Activated CD4-positive, alpha-beta T cell treated with anti-CD3 and anti-CD28 coated beads for 48 hours (primary cell): Measurements from ENCODE around the gene MEOX2.

ENCODE experiments used
- DNase-seq: peaks from one replicate; pipeline ENCODE4 v3.0.0-alpha.2; 2020

MEOX2 gene

DNA sequence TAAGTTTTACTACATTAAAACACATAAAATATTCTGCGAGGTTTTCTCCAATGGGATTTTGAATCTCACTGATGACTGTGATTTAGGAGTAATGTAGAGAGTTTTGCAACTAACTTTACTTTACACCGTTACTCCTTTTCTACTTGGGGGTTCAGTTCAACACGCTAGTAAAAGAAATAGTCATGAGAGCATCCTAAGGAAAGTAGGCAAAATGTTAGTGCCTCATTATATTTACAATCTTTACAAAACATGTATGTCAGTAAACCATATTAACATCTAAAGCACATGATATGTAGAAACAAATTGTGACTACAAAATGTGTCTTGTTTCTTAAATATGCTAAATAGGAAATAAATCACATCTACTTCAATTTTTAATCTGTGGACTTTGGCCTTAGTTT, 6.0 kb downstream of the MEOX2 start:
- DNase-seq, result no peak

DNA sequence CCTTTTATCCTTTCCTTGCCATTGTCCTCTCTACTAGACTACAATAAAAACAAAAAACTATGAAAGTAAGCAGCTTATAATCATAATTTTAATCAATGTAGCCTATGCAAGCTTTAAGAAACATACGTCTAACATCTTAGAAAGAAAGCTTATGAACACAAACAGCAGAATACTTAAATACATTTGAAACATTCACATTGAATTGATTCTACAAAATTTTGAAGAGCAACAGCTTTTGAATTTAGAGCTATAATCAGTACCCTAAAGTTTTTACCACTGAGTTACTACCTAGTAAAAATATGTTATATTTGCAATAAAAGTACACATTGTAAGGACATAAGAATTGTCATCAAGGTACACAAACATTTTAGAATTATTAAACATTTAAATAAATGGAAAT, 7.2 kb downstream of the MEOX2 start:
- DNase-seq, result no peak

DNA sequence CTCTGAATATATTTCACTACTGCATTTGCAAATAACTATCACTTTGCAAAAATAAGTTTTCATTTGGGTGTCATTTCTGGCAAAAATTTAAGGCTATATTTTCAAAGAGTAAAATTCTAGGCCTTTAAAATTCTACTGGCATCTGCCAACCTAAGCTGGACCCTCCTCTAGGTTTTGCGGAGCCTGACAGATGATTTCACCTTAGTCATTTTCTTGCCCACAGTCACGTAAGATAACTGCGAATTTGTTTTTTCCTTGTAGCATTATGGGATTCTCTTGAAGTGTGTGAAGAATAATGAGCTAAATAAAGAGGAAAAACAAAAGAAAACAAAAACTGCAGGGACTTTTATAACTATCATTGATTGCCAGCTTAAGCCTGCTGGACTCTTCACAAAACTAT, 7.8 kb downstream of the MEOX2 start:
- DNase-seq, result no peak

DNA sequence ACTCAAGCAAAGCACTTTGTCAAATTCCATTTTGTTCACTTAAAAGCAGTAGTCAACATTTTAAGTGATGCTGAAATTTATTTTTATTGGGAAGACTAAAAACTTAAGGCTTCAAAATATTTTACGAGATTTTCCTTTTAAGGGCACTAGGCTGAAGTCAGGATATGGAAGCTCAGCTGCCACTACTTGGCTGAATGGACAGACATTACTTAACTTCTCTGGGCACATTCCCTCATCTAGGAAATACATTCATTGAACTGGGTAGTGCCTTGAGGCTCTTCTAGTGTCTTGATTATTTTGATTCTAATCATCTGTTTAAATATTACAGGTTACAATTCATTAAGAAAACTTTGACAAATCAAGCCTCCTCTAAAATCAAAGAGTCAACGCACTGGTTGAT, 11.1 kb downstream of the MEOX2 start:
- DNase-seq, result no peak

DNA sequence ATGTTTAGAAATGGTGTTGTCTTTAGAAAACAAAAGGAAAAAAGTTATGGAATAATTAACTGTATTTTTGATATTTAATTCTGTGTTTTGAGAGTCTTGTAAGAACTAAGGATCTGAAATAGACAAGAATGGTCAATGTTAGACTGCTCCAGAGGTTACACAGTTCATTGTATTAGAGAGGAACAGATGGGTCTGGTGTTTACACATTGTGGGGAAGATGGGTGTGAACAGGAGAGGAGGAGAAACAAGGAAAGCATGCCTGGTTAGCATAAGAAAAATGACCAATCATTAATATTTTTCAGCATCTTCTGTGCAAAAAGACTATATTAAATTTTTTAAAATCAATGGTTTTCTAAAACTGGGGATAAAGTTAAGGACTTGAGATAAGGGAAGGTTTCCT, 11.9 kb downstream of the MEOX2 start:
- no peak for DNase-seq

DNA sequence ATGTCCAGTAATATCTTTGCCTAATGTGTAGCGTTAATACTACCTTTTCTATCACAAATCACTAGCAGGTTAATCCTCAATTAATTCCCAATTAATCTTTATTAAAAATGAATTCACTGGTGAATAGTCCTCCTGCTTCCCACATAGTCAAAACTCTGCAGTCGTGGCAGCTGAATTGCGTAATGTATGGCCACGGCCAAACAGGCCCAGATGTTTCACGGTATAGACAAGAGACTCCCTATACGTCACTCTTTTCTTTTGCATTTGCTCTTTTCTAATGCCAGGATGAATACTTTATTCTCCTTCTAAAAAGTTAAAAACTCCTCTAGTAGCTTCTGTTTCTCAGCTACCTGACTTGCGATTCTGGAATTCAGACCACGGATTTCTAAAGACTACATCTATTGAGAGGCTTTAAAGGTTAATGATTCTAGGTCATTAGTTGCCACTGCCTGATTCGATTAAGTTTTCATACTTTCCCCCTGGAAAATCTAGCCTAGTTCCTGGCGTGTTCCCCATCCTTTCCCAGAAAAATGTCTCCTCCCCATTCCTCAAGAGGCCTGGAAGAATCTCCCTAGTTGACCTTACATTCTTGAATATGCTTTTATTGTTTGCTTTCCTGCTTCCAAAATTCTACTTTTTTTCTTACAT, 16.9 kb downstream of the MEOX2 start:
- DNase-seq, result no peak

DNA sequence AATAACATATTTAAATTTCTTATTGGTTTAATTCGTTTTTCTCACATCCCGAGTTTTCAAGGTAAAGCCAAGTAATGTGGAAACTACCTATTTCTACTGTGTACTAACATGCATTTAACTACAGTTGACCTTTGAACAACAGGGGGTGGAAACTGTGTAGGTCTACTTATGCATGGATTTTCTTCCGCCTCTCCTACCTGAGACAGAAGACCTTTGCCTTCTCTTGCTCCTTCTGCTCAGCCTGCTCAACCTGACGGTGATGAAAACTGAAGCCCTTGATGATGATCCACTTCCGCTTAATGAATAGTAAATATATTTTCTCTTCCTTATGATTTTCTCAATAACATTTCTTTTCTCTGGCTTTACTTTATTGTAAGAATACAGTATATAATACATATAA, 18.5 kb downstream of the MEOX2 start:
- DNase-seq, result no peak

DNA sequence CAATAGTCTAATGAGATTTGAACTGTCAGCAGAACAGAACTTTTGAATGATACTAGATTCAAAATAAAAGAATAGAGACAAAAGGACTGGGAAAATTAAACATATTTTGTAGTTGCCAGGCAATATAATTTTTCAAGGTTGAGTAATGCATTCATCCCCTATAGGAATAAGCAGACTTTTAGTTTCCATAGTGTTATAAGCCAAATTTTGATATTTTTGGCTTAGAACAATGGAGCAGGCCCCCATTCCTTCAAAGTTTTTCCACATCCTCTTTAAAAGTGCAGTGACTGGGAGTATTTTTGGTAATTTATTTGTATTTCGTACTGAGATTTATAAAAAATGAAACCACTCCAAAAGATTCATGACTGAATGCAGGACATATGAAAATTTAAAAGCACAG, 24.0 kb downstream of the MEOX2 start:
- DNase-seq, result no peak

DNA sequence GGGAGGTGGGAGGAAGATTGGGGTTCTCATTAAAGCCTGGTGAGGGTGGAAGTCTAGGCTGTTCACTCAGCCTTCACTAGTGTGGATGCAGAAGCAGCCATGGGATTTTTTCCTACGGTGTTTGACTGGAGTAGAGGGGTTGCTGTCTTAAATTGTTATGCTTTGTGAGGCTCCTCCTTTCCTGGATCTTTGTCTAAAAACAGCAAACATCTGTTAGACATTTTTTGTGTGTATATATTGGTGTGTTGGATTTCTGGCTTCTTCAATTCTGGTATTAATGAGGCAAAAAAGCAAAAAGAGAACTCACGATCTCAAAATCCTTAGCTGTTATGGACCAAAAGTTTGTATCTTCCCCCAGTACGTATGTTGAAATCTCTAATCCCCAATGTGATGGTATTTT, 28.2 kb downstream of the MEOX2 start:
- no peak for DNase-seq

DNA sequence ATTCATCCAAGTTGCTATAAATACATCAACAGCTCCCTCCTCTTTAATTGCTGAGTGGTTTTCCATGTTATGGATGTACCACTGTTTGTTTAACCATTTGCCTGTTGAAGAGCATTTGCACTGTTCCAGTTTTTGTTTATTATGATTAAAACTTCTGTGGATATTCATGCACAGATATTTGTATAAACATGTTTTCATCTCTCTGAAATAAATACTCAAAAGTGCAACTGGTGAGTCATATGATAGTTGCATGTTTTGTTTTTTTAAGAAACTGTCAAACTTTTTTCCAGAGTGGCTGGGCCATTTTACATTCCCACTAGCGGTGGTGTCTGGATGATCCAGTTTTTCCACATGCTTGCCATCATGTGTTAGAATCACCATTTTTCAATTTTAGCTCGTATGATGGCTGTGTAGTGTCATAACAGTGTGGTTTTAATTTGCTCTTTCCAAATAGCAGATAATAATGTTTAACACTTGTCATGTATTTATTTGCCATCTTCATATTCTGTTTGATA, 33.6 kb downstream of the MEOX2 start:
- DNase-seq, result no peak

DNA sequence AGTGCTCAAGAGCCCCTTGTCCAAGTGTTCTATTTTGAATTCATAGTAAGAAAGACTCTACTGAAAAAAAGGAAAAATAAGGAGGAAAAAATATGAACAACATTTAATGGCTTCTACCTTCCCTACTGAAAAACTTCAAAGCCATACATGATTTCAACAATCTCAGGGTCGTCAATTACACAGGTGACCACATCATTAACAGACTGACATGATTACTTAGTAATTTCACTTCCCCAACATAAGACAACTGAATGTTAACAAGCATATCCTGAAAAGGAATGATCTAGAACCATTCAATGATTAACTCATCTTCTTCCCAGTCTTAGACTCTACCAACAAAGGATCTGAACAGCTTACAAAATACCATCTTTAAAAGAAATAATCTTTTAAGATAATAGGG, 34.8 kb downstream of the MEOX2 start:
- no peak for DNase-seq

DNA sequence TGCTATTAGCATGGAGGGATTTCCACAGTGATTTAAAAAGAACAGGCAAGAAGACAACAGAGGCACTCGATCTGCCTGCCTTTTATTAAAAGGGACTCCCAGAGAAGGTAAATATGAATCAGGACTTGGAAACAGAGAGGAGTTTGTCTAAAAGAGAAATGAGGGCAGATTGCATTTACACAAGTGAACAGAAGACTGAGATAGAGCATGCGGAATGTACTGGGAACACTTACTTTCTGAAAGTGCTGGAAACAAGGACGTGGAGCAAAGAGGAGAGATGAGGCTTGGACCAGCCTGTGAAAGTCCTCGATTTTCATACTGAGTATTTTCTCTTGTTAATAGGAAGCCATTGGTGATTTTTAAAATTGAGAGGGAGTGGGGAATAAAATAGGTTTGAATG, 35.7 kb downstream of the MEOX2 start:
- no peak for DNase-seq

DNA sequence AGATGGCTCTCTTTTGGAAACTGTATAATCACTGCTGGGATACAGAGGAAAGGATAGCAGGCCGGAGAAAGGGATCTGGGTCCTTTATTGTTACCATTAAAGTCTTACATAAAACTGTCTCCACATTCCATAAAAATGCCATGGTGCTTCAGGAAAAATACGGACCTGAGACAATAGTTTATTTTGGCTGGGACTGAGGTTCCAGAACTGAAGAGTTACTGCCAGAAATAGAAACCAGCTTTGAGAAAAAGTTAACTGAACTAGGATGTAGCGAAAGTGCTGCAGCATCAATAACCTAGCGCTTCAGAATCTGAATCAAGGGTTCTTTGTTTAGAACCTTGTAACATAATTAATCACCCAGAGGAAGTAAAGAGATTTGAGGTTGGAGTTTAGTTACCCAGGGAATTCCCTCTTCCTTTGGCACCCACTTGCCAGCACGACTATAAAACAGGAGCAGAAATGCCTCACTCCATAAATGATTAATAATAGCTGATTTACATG, 38.0 kb downstream of the MEOX2 start:
- no peak for DNase-seq

DNA sequence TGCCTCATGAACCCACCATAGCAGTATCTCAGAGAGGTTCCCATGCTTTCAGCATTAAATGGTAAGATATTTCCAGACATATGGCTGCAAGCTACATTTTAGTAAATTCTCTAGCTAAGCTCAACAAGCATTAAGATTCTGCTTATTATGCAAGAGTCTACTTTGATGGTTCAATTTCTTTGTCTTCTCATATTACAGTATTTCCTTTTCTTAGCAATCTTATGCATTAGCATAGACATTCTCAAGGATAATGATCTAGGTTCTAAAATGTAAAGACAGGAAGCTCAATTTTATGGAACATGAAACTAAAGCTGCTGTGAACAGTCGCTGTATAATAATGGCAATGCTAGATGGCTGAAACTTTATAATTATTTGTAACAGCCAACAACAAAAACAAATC, 39.2 kb downstream of the MEOX2 start:
- DNase-seq, result no peak

DNA sequence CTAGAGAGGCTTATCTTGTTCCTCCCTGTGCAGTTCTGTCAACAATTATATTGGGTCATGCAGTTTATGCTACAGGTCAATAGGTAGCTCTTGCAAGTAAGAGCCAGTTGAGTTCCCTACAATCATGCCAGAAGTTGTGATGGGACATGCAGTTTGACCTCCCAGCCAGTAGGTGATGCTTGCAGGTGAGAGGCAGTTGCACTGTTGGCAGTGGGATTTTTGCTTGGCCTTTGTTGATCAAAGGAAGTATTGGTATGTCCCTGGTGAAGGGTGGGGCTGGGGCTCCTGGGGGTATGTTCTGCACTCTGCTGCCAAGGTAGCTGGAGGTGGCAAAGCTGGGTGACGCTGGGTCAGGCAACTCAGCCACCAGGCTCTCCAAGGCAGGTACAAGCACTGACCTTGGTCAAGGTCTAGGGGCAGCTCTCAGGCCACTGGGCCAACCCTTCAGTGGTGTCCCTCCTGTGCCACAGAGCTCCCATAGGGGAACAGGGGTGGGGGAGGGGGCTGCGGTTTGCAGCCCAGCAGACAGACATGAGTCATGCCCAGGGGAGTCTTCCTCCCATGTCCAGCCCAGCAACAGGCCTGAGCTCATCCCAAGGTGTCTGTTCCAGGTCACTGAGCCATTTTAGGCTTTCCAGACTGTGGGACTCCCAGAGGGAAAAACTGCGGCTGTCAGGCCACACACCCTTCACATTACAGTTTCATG, 43.3 kb downstream of the MEOX2 start:
- no peak for DNase-seq

DNA sequence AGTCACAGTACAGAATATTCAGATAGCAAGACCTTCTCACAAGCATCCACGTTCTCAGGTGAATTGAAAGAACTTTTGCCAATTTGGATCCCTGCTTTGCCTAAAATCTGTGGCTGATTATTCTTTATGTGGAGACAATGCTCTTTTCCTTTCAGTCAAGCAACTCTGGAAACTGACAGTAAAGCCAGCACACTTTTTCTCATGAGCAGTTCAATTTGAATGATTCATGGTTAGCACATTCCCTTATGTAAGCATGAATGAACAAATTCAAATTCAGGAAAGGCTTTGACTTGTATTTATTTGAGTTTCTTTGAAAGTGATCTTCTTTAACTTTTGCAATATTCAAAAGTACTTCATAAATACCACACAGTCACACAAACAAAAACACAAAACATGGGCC, 57.6 kb downstream of the MEOX2 start:
- DNase-seq, result no peak

DNA sequence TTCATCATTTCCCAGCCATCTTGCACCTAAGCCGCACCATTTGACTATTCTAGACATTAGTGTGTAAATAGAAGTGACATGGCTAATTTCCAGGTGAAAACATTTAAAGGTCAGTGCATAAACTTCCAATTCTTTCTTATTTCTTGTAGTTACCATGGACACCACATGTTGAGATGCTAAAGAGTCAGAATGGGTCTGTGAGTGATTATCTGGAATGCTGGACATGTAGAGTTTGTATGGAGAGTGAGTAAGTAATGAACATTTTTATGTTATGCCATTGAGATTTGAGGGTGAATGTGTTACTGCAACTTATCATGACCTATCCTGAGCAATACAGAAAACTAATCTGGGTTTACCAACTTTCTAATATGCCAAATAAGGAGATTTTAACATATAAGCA, 60.4 kb downstream of the MEOX2 start:
- DNase-seq, result no peak

DNA sequence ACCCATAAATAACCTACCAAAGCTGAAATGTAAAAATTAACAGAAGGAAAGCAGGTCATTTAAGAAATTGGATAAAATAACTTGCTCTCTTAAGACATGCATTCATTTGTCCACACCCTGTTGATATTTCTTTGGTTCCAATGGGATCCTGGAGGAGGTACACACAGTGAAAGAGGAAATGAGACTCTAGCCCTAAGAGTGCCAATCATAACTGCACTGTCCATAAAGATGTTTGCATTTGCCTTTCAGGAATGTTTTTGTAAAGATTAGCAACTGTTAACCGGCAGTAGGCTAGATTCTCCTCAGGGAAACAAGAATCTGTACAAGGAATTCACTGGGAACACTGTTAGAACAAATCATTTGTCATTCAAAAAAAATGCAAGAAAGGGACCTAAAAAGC, 61.0 kb downstream of the MEOX2 start:
- no peak for DNase-seq

DNA sequence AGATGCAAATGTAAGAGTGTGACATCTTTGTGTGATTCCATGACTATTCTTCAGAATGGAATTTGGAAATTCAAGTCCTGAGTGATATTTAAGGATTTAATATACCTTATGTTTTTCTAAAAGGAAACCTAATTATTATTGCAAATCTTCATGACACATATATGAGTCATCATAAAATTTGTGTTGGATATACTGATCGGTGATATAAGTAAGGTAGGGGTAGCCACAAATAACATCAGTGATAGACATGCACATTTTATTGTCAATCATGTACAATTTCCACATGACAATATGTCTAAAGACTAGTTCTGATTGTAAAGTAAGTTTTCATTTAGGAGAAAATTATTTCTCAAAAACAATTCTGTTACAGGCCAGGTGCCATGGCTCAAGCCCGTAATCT, 65.0 kb downstream of the MEOX2 start:
- DNase-seq, result no peak

DNA sequence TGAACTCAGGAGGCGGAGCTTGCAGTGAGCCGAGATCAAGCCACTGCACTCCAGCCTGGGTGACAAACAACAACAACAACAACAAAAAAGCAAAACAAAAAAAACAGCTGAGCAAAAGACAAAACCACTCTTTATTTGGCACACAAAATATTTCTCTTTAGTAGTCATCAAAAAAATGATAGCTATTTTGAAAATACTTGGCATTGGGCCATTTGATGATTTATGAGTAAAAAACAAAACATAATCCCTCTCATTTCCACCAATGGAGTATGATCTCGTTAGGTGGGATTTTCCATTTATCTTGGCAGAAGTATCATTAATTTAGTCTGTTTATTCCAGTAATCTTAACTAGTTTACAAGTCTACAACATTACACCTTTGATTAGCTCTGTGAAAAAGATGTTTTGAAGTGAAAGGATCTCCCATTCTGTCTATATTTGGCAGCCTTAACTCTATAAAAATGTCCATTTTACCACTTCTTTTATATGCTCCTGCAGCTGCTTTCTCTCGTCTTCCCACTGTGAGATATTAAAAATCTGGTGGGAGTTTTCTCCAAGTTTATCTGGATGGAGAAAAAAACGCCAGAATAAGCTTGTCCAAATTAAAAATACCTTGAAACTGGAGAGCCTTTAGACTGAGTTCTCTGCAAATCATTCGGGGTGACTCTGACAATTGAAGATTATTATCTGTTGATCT, 65.8 kb downstream of the MEOX2 start:
- DNase-seq, result no peak

DNA sequence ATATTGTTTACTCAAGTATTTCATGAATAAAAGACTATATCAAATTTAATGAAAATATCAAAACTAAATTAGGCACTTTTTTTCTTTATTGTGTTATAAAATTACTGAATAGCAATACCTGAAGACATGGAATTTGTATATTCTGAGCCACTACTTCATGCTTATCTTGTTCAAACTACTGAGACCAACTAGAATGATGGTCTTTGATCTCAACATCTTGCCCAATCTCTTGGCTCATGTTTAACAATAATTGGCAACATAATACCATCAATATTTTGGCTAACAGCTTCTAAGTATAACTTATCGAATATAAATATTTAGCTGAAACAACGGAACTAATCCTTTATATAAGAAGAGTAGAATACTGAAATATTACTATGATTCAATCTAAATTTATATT, 68.2 kb downstream of the MEOX2 start:
- no peak for DNase-seq

DNA sequence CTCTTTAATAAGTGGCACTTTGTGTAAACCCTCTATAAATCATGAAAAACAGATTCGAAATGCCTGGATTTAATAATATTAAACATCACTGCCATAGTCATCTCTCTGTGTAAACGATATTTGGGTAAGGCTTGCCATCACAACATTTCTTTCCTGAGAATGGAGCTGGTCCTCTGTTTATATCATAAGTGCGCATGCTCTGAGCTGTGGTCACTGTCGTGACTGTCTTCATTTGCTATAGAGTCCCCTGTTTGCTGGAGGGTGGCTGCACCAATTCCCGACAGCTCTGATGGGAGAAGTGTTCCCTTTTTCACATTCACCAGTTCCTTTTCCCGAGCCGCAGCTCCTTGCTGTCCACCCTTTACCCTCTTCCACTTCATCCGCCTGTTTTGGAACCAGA, 74.3 kb downstream of the MEOX2 start:
- DNase-seq, result no peak

DNA sequence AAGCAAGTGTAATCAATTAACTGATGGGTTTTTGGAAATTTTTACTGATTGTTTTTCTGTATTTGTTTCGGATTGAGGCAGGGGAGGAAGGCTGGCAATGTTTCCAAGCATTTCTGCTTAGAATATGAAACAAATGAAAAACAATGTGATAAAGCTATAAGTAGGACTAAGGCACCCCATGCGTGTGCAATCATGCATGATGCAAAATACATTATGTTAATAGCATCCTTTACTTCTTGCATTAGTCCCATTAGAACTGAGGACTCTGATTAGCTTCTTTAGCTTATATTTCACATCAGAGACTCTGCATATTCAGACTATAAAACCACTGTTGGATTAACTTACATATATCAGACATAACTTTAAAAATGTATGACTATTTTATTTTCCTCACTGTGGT, 76.0 kb downstream of the MEOX2 start:
- DNase-seq, result no peak

DNA sequence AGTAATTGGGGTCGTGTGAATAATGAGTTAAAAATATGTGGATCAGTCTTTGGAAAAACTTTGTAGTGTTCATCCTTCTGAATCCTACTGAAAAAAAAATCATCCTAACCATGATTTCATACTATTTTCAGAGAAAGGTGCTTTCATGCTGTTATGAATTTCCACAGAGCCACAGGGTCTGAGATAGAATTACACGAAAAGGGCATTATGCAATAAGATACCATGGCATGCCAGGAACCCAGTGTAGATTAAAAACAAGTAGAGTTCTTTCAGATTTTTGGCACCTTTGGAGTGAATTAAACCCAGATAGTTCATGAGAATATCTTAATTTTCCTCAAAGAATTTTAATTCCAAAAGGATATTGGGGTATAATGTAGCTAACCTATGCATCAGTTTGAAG, 77.2 kb downstream of the MEOX2 start:
- no peak for DNase-seq
